IMR-90 (cell line): ENCODE measurements around the gene ISG20.

ENCODE experiments used
- BHLHE40 ChIP-seq: fragments of 150-350 bp; IDR thresholded peaks from 2 replicates; pipeline ENCODE4 v1.6.1; 2016; ENCODE audit warnings: mild to moderate bottlenecking, low read depth, low read length
- POLR2A ChIP-seq: IDR thresholded peaks from 2 replicates; pipeline ENCODE4 v1.6.1; 2012; ENCODE audit warnings: mild to moderate bottlenecking, low read depth, low read length
- SMC3 ChIP-seq: fragments of 150-350 bp; IDR thresholded peaks from 2 replicates; pipeline ENCODE4 v1.6.1; 2016; ENCODE audit warnings: low read depth, mild to moderate bottlenecking, antibody characterized with exemption, low read length, moderate library complexity
- TF ChIP-seq, protein P1 (sequence below): conservative IDR thresholded peaks from 2 replicates; pipeline ENCODE4 v1.5.1; 2012; ENCODE audit warnings: mild to moderate bottlenecking, low read depth, low read length, improper control_type of control experiment

- TF ChIP-seq, protein P1, sequence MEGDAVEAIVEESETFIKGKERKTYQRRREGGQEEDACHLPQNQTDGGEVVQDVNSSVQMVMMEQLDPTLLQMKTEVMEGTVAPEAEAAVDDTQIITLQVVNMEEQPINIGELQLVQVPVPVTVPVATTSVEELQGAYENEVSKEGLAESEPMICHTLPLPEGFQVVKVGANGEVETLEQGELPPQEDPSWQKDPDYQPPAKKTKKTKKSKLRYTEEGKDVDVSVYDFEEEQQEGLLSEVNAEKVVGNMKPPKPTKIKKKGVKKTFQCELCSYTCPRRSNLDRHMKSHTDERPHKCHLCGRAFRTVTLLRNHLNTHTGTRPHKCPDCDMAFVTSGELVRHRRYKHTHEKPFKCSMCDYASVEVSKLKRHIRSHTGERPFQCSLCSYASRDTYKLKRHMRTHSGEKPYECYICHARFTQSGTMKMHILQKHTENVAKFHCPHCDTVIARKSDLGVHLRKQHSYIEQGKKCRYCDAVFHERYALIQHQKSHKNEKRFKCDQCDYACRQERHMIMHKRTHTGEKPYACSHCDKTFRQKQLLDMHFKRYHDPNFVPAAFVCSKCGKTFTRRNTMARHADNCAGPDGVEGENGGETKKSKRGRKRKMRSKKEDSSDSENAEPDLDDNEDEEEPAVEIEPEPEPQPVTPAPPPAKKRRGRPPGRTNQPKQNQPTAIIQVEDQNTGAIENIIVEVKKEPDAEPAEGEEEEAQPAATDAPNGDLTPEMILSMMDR = no peak
- TF ChIP-seq POLR2A (no peak), SMC3 (no peak), BHLHE40 (no peak)
These were observed 17.1 kb downstream of the ISG20 start for GRCh38 chr15:88655800-88656488.
